NCI-H128 (cell line): ENCODE data around the gene TFAP2A.

Experiments used
- DNase-seq: peaks from one replicate; lab custom pipeline; 2025; ENCODE audit not compliant: unreplicated experiment; lab: John Stamatoyannopoulos, UW

TFAP2A gene

DNA sequence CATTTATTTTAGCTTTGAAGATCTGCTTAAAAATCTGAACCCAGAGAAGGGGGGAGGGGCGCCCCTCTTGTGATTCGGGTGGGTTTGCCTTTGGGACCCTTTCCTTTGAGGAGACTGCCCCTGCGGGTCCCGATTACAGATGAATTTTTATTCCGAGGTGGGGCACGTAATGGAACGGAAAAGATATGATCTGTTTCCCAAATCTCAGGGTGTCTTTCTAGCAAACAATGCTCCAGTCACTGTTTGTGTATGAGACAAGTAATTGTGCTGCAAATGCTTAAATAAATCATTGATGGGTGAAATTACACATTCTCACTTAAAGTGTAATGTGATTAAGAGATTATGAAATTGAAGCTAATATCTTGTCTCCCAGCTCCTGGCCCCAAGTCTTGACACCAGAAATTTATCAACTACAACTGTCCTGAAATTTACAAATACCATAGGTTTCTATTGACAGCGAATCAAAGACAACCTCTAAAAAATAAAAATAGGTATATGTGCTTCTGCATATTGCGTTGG, 30.7 kb downstream of the TFAP2A start:
- no peak for DNase-seq

DNA sequence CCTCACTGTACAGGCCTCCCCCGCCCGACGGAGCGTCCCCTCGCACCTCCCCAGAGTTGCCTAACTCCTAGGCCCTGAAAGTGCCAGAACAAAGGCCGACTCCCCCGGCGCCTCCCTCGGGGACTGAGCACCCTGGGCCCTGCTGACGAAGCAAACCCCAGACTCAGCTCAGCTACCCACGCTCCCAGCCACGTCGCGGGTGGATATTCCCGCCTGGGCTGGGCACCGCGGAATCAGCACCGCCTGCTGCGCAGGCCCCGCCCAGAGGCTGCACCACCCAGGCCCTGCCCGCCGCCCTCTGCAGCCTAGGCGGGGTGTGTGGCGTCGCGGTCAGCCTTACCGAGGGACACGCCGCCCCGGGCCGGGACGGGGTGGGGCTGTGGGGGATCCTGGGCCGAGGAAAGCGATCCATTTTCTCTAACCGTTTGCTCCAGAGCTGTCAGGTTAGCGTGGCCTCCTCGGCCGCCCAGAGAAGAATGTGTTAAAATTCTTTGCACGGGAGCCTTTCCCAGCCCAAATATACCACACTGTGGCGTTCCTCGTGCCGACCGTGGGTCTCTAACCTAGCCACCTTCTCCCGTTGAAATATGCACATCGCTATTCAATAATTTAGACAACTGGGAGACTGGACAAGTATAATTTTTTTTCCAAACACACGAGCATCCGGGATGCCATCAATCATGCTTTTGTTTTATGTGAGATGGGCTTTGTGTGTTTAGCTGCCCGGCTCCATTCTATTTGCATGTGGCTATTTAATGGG, 31.4 kb downstream of the TFAP2A start:
- DNase-seq = no peak

DNA sequence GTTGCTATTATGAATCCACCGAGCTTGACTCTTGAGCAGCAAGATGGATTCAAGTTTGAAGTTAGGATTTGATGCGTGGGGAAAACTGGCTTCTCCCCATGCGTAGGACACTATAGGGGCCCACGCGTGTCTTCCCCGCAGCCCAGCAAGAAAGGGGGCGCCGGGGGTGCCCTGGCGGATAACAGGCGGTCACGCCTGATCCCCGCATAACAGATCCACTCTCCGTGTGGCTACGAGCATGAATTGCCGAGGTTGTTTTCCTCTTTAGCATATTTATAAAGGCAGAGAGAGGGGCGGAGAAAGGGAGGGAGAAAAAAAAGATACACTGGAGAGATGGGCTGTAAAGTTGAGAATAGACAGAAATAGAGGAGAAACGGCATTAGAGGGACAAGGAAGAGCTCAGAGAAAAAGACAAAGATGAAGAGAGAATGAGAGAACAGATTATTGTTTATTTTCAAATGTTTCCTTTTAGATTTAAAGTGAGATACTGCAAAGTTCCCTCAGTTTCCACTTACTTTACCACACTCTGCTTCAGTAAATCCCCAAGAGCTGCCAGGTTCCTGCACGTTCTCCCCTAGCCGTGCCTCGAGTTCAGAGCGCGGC, 32.0 kb downstream of the TFAP2A start:
- no peak for DNase-seq

DNA sequence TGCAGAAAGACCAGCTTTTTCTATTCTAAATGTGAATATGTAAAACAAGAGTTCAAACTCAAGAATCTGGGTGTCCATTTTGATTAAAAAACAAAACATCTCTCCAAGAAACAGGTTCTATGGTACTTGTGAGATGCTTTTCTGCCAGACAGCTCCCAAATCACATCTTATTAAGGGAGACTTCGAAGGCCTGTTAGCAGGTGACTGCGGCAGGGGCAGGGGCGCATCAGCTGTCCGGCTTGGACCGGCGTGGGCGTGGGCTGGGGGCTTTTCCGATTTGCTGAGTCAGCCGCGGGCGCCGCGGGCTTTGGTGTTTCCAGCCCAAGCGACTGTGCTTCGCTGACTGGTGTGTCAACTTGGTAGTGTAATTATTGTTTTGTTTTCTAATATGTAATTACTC, 32.6 kb downstream of the TFAP2A start:
- no peak for DNase-seq

DNA sequence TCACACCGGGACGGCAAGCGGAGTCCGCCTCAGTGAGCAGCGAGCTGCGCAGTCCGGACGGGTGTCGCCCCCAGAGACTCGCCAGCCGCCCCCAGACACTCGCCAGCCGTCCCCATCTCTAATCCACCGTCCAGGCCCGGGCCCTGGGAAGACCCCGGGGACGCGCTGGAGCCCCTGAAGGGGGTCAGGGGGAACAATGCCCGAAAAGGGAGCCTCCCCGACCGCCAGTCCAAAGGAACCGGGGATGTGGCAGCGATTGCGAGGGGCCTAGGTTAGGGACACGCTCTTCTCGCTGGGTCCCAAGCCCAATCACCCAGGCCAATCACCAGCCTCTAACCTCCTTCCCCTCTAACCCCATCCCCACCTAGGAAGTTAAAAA, 33.1 kb downstream of the TFAP2A start:
- no peak for DNase-seq

DNA sequence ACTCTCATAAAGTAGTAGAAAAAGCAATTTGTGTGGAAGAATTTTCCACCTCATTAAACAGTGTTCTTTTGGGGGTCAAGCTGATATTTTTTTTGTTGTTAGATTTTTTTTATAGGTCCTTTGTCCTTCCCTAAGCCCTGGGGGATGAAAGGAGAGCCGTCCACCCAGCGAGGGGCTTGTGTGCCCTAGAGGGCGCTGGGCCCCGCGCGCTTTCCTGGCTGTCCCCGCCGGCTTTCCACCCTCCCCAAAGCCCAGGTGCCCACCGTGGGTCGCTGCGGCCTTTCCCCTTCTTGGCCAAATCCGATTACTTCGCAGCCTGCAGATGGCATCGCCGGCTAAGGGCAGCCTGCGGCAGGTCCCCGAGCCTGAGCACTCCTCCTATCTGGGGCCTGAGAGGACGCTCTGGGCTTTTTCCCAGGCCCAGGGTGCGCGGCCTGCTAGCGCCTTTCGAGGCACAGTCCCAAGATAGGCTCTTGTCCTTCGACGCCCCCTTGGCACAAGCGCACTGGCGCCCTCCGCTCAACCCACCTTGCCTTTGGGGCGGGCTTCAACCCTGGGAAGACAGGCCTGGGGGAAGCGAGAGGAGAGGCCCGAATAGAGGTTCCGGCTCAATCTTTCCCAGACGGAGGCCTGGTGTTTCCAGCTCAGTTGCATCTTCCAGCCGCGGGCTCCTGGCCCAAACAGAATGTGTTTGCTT, 33.6 kb downstream of the TFAP2A start:
- DNase-seq = no peak

DNA sequence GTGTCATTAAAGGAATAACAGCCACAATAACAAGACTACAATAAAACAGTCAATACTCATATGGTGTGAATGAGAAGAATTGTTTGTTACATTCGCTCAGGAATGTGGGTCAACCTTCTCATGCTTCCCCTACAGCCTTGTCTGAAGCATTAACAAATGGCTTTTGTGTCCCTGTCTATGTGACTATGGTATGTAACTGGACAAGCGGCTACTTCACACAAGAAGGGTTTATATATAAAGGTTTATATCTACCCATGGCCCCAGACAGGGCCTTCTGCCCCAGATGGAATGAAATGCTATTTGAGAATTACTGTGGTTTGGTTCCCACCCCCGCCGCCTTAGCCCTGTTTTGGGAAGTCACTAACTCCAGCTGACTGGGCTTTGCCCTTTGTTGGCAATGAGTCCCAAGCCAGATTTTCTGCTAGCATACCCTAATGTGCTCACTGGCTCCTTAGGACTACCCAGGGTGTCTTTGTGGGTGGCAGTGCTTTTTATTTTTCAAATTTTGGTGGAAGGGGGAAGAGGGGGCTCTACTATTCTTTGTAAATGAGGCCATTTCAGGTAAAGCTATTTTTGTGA, 39.4 kb downstream of the TFAP2A start:
- DNase-seq = no peak

DNA sequence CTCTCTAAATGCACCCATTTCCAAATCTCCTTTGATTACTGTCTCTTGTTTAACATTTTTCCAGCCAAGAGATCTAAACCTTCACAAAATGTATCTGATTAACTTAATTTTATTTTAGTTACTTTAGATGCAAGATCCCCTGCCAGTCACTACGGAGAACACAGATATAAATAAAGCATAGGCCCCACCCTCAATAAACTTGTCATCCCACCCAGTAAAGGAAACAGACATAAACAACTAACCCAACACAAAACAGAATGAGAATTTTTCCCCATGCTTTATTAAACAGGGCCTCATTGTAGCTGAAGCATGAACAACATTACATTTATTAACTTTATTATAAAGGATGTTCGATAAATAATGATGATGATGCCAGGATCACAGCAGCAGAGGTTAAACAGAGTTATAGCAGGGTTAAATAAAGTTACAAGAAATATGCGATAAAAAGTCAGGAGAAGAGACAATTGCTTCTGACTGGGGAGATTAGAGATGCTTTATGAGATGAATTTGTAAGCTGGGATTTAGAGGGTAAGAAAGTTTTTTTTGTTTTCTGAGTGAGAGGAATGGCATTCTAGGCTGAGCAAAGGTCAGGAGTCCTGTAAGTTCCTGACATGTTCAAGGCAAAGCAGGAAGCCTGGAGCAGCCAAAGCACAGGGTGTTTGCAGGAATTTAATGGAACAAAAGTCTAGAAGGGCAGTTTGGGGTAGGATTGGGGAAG, 41.1 kb downstream of the TFAP2A start:
- no peak for DNase-seq

DNA sequence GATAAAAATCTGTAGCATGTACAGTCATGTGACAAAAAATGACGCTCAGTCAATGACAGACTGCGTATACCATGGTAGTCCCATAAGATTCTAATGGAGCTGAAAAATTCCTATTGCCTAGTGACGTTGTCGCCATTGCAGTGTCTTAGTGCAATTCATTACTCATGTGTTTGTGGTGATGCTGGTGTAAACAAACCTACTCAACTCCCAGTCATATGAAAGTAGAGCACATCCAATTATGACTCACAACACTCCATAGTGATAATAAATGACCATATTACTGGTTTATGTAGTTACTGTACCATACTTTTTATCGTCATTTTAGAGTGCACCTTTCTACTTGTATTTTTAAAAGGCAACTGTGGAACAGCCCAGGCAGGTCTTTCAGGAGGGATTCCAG, 45.0 kb downstream of the TFAP2A start:
- no peak for DNase-seq

DNA sequence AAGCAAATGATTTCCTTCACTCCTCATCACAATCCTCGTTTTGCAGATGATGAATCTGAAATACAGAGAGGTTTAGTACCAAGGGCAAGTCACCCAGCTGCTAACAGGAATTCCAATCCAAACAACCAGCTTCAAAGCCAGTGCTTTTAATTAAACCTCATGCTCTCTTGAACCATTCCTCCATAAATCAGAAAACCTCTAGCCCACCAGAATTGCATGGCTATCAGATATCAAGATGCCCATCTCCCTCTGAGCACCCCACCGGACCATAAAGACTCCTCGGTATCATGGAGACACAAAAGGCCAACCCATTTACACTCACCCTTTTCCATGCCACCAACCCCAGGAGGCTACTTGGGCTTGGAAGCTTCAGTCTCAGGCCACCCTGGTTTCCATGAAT, 46.0 kb downstream of the TFAP2A start:
- no peak for DNase-seq

DNA sequence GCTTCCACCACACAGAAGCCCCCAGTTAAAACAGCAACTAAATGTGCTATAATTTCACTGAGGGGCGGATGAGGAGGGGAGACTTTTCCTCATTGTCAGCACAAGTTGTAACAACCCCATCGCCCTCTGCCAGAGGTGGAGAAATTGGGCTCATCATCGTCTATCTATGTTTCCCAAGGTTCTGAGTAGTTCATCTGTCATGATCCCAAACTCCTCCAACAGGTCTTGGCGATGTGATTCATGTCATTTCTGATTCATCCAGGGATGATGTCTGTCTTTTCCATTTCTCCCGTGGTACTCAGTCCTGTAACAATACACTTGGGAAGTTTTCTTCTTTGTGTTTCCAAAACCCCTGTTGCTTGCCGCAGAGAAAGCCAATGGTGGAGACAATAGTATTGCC, 51.0 kb downstream of the TFAP2A start:
- no peak for DNase-seq

DNA sequence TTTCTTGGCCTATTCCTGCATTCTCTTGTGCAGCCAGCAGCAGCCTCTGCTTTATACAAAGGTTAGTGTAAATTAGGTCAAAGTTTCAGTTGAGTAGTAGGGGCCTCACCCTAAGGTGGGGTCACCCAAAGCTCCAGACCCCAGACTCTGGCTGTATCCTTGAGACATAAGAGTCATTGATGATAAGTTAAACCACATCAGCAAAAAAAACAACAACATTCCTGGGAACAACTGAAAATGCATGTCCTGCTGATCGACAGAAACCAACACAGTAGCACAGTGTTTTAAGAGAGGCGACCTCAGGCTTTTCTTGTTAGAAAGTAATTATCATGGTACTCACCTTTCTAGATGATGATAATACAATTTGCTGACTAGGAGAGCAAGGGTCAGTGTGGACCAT, 52.6 kb downstream of the TFAP2A start:
- no peak for DNase-seq

DNA sequence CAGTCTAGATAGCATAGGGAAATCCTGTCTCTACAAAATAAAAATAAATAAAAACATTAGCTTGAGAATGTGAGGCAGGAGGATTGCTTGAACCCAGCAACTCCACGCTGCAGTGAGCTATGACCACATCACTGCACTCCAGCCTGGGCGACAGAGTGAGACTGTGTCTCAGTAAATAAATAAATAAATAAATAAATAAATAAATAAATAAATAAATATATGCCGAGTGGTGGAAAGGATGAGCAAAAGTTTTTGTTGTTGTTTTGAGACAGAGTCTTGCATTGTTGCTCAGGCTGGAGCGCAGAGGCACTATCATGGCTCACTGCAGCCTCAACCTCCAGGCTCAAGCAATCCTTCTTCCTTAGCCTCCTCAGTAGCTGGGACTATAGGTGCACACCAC, 53.4 kb downstream of the TFAP2A start:
- DNase-seq = no peak

DNA sequence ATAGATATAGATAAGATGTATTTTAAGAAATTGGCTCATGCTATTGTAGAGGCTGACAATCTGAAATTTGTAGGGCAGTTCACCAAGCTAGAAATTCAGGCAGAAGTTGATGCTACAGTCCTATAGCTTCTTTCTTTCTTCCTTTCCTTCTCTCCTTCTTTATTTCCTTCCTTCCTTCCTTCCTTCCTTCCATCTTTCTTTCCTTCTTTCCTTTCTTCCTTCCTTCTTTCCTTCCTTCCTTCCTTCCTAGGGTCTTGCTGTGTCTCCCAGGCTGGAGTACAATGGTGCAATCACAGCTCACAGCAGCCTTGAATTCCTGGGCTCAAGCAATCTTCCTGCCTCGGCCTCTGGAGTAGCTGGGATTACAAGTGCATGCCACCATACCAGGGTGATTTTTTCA, 55.3 kb downstream of the TFAP2A start:
- no peak for DNase-seq

DNA sequence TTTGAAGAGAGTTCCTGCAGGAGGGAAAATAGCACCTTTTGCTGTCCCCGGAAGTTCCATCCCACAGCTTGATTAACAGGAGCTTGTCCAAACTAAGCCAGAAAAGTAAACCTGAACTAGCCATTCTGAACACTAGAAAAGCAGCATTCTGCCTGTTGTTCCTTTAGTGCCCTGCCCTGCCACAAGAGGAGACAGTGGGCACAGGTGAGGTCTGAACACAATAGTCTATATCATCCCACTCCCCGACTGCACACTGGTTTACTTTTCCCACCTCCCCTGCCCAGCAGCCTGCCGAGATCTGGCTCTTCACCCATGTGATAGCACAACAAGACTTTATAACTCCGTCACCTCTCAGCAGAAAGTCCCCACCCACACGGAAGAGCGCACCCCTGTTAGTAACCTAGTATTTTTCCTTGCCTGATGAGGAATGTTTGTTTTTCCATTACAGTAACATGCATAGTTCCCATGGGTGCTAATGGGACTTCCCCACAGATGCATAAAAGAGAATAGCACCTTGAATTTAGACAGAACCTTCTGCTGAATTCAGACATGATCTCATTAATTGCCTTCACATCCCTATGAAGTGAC, 59.7 kb downstream of the TFAP2A start:
- DNase-seq = no peak

DNA sequence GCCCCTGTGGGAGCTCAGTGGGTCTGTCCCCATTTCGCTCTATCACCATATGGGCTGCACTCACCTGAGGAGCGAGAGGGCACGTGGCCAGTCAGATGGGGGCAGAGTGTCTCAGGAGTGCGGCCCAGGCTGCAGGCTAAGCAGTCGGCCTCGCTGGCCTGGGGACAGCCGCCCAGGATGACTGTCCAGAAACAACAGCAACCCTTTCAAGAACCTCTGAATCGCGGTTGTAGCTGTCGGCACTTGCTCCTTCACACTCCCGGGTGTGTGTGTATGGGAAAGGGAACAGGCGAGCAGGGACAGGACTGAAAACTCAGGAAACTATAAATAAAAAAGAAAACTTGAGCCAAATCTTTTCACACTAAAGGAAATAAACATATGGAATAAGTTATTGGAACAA, 63.1 kb downstream of the TFAP2A start:
- no peak for DNase-seq

DNA sequence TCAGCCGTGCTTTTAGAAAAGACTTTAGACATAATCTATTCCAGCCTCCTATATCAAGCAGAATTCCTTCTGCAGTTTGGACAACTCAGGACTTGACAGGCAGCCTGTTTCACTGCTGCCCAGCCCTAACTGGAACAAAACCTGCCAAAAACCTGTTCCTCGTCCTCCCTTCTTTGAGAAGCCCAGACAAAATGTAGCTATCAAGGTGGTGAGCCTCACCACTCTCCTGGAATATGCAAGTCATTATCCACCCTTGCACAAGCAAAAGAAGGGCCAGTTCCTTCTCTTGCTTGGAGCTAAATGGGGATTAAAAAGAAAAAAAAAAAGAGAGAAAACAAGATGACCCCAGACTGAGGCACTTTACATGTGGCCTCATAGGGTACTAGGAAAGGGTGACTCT, 64.2 kb downstream of the TFAP2A start:
- DNase-seq = no peak

DNA sequence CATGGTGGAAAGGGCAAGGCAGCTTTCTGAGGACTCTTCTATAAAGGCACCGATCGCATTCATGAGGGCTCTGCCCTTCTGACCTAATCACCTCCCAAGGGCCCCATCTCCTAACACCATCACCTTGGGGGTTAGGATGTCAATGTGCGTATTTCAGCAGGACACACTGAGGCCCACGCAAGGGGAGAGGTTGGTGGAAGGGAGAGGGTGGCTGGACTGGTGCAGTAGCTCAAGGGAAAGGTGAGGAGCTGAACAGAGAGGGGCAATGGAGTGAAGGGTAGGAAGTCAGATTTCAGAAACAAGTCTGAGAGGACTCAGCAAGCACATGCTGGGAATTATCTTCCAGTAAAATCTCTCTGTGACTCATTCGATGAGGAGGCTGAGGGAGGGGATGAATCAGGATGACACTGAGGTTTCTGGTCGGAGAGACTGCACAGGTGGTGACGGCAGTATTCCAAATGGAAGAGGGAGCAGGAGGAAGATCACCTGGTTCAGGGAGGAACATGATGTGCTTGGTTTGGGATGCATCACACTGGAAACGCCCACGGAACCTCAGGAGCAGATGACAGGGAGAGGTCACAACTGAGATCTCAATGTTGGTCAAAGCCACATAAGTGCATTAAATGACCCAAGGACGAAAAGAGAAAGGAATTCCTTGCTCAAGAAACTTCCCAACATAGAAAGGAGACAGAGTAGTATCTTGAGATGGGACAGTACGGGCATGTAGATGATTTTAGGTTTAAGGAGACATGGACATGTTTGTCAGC, 67.1 kb downstream of the TFAP2A start:
- DNase-seq = no peak
